Urinary bladder (tissue), 4 donors: Measurements from ENCODE around the gene KIAA1614. TPM values are rescaled to one million over a fixed set of nuclear protein-coding genes. Genes with fewer than 3 reads are reported as not detected.

ENCODE experiments used
- DNase-seq: peaks from one replicate; pipeline ENCODE4 v3.0.0-alpha.2; 2015; ENCODE audit errors: extremely low spot score
- H3K27ac ChIP-seq: one replicate; pipeline ENCODE4 v1.5.1; 2013; ENCODE audit warnings: low read depth, mild to moderate bottlenecking, moderate library complexity
- H3K36me3 ChIP-seq: one replicate; pipeline ENCODE4 v1.6.1; 2013; ENCODE audit warnings: mild to moderate bottlenecking, moderate library complexity; ENCODE audit not compliant: insufficient read depth
- H3K4me1 ChIP-seq: one replicate; pipeline ENCODE4 v1.6.1; 2013; ENCODE audit warnings: mild to moderate bottlenecking, moderate library complexity; ENCODE audit not compliant: insufficient read depth
- H3K4me3 ChIP-seq: one replicate; pipeline ENCODE4 v1.5.1; 2013; ENCODE audit warnings: low read depth, low read length
- whole genome bisulfite sequencing: extraction: QIAGEN DNeasy Blood & Tissue Kit; methylation state at CpG from one replicate; pipeline ENCODE4 v1.1.7; 2013; 5-methylcytosine and 5-hydroxymethylcytosine counted together
- polyA plus RNA-seq: library from polyadenylated mRNA; stranded (reverse); fragments of 200-250 nt; gene quantifications from one replicate; pipeline ENCODE4 v1.2.3, GENCODE V29; 2013
- total RNA-seq: library from RNA; depleted of rRNA; stranded (reverse); fragments of >200 nt; gene quantifications from one replicate; pipeline ENCODE4 v1.2.3, GENCODE V29; 2014
- donor health status: healthy with polysubstance abuse.
- donor health status: healthy.

Gene KIAA1614
- total and polyA plus RNA-seq, 2 donors: 5.8 to 16.6 TPM

GRCh38 chr1:180976191-180976590 is 63.5 kb downstream of the KIAA1614 start:
- no peak for DNase-seq
- Histone ChIP-seq H3K27ac (no peak overlapping the region), H3K36me3 (no peaks in the 10 kb centered on the region), H3K4me3 (no peak overlapping the region), H3K4me1 (no peaks in the 10 kb centered on the region)
- WGBS: 90% methylated on average over 12 of the region's 12 CpGs

- WGBS: 92% methylated on average over 6 of the region's 6 CpGs
- no peaks in the 10 kb centered on the region for H3K4me1 ChIP-seq
- H3K36me3 ChIP-seq: no peaks in the 10 kb centered on the region
- no peak for DNase-seq
- H3K27ac ChIP-seq: no peak overlapping the region
- no peak overlapping the region for H3K4me3 ChIP-seq
These were observed 64.1 kb downstream of the KIAA1614 start for GRCh38 chr1:180976732-180977357.

GRCh38 chr1:180981596-180982387 is 69.1 kb downstream of the KIAA1614 start:
- 68% methylated on average over 11 of the region's 11 CpGs for WGBS
- H3K4me1 ChIP-seq: no peaks in the 10 kb centered on the region
- no peak overlapping the region for H3K27ac ChIP-seq
- H3K4me3 ChIP-seq: no peak overlapping the region
- DNase-seq: no peak
- H3K36me3 ChIP-seq: peaks cover 14% of the 10 kb centered on the region

- Histone ChIP-seq H3K36me3 (peaks cover 14% of the 10 kb centered on the region), H3K4me1 (no peaks in the 10 kb centered on the region), H3K27ac (no peak overlapping the region), H3K4me3 (no peak overlapping the region)
- 76% methylated on average over 1 of the region's 1 CpG for WGBS
- DNase-seq: no peak
These were observed 69.7 kb downstream of the KIAA1614 start for GRCh38 chr1:180982422-180982821.

GRCh38 chr1:180988253-180988752 is 75.6 kb downstream of the KIAA1614 start:
- H3K27ac ChIP-seq: no peak overlapping the region
- no peaks in the 10 kb centered on the region for H3K4me1 ChIP-seq
- H3K36me3 ChIP-seq: peaks cover 14% of the 10 kb centered on the region
- no peak for DNase-seq
- WGBS: 67% methylated on average over 8 of the region's 8 CpGs
- no peak overlapping the region for H3K4me3 ChIP-seq

GRCh38 chr1:180994262-180994661 is 81.6 kb downstream of the KIAA1614 start:
- Histone ChIP-seq H3K4me3 (no peak overlapping the region), H3K4me1 (no peaks in the 10 kb centered on the region), H3K27ac (no peak overlapping the region), H3K36me3 (peaks cover 3% of the 10 kb centered on the region)
- WGBS: 76% methylated on average over 3 of the region's 3 CpGs
- DNase-seq: no peak

GRCh38 chr1:180997843-180998504 is 85.3 kb downstream of the KIAA1614 start:
- Histone ChIP-seq H3K4me3 (no peak overlapping the region), H3K4me1 (no peaks in the 10 kb centered on the region), H3K36me3 (peaks cover 1% of the 10 kb centered on the region), H3K27ac (no peak overlapping the region)
- 81% methylated on average over 4 of the region's 4 CpGs for WGBS
- DNase-seq: no peak

Other genes starting within 250 kb of the KIAA1614 start
- gene STX6, start 110.0 kb downstream of the KIAA1614 start, total RNA-seq: 37.0 TPM
- 10.9 TPM for gene STX6, start 110.0 kb downstream of the KIAA1614 start, polyA plus RNA-seq
- gene MR1, start 121.1 kb downstream of the KIAA1614 start, total RNA-seq: 24.1 TPM
- gene MR1, start 121.1 kb downstream of the KIAA1614 start, polyA plus RNA-seq: 16.2 TPM
- 9.0 TPM for gene IER5, start 175.8 kb downstream of the KIAA1614 start, total RNA-seq
- 12.7 TPM for gene IER5, start 175.8 kb downstream of the KIAA1614 start, polyA plus RNA-seq